OCI-LY7 (cell line): ENCODE results near the gene DISC1. TPM values are rescaled to one million over a fixed set of nuclear protein-coding genes. Genes with fewer than 3 reads are reported as not detected.
"Not testable (repeated sequence)": the region's sequence is repeated elsewhere in the genome, so short reads cannot be mapped to it uniquely, and the experiment has no call there.

Source experiments
- BruUV-seq: library from RNA; stranded (reverse); fragments of 400-500 nt; replicated peaks from 2 replicates; lab custom pipeline; 2021; lab: Mats Ljungman, UMichigan
- CTCF ChIA-PET: fragments of 300-600 bp; sonication (Branson Sonifier 250); formaldehyde crosslinking; loops from one replicate; lab custom pipeline; 2022; ENCODE audit warnings: antibody characterized with exemption; ENCODE audit not compliant: unreplicated experiment; lab: Charles Lee
- POLR2A ChIA-PET: fragments of 300-600 bp; sonication (Branson Sonifier 250); formaldehyde crosslinking; loops from one replicate; lab custom pipeline; 2022; ENCODE audit warnings: antibody characterized with exemption; lab: Charles Lee
- DNase-seq: peaks from one replicate; pipeline ENCODE4 v3.0.0-alpha.2; 2015; ENCODE audit warnings: low spot score
- H2AFZ ChIP-seq: fragments of 200-600 bp; sonication (generic), shearing (Covaris generic); 2 replicates; pipeline ENCODE4 v1.6.1; 2014; ENCODE audit warnings: mild to moderate bottlenecking, antibody characterized with exemption, low read length, moderate library complexity
- H3K27ac ChIP-seq: fragments of 200-600 bp; sonication (generic); 2 replicates; pipeline ENCODE4 v1.5.1; 2014; ENCODE audit warnings: mixed run types, low read depth, mild to moderate bottlenecking, moderate library complexity, low read length, inconsistent platforms; ENCODE audit not compliant: poor library complexity, severe bottlenecking
- H3K36me3 ChIP-seq: fragments of 200-600 bp; sonication (generic); 2 replicates; pipeline ENCODE4 v1.6.1; 2014; ENCODE audit warnings: mild to moderate bottlenecking, antibody characterized with exemption, low read length, moderate library complexity, mixed read lengths; ENCODE audit not compliant: insufficient read depth
- H3K4me1 ChIP-seq: fragments of 200-600 bp; sonication (generic); 2 replicates; pipeline ENCODE4 v1.5.1; 2014; ENCODE audit warnings: mild to moderate bottlenecking, low read length; ENCODE audit not compliant: insufficient read depth, poor library complexity, severe bottlenecking
- H3K4me2 ChIP-seq: fragments of 200-600 bp; sonication (generic); 2 replicates; pipeline ENCODE4 v1.6.1; 2014; ENCODE audit warnings: mild to moderate bottlenecking, low read length
- H3K4me3 ChIP-seq: fragments of 200-600 bp; sonication (generic); 2 replicates; pipeline ENCODE4 v1.5.1; 2014; ENCODE audit warnings: mild to moderate bottlenecking, low read depth, low read length; ENCODE audit not compliant: poor library complexity, severe bottlenecking
- H3K79me2 ChIP-seq: fragments of 200-600 bp; sonication (generic); 2 replicates; pipeline ENCODE4 v1.6.1; 2016; ENCODE audit warnings: low read depth, mild to moderate bottlenecking, low read length, moderate library complexity, mixed read lengths; ENCODE audit not compliant: insufficient read depth
- H3K9me2 ChIP-seq: fragments of 200-600 bp; sonication (generic); 2 replicates; pipeline ENCODE4 v1.6.1; 2016; ENCODE audit warnings: mild to moderate bottlenecking, low read length, mixed read lengths; ENCODE audit not compliant: insufficient read depth
- H3K9me3 ChIP-seq: fragments of 200-600 bp; sonication (generic); 2 replicates; pipeline ENCODE4 v1.6.1; 2014; ENCODE audit warnings: mild to moderate bottlenecking, mixed run types, low read length, mixed read lengths
- H4K20me1 ChIP-seq: fragments of 200-600 bp; sonication (generic); 2 replicates; pipeline ENCODE4 v1.6.1; 2014; ENCODE audit warnings: mild to moderate bottlenecking, antibody characterized with exemption, low read length, moderate library complexity, mixed read lengths; ENCODE audit not compliant: insufficient read depth
- CTCF ChIP-seq: fragments of 200-600 bp; sonication (generic); conservative IDR thresholded peaks from 2 replicates; pipeline ENCODE4 v1.5.1; 2014; ENCODE audit warnings: mild to moderate bottlenecking, antibody characterized with exemption, low read length, moderate library complexity, mixed read lengths
- EZH2phosphoT487 ChIP-seq: fragments of 200-600 bp; sonication (generic); IDR thresholded peaks from 2 replicates; pipeline ENCODE4 v1.6.1; 2018; ENCODE audit warnings: low read depth, borderline replicate concordance, mild to moderate bottlenecking, mixed run types, antibody characterized with exemption, low read length, moderate library complexity, mixed read lengths
- intact Hi-C: fragments of 100-400 bp; cut with micrococcal nuclease; formaldehyde crosslinking; loops from one replicate; pipeline ENCODE4 v1.10.0; 2022; ENCODE audit not compliant: unreplicated experiment
- total RNA-seq, 2 experiments: library from RNA; depleted of rRNA in 1 of 2; stranded (reverse); fragments of >200 nt in 1 of 2; shearing (Covaris generic) in 1 of 2; gene quantifications; 2 replicates each; pipeline ENCODE4 v1.2.3, GENCODE V29; 2014 to 2022

Gene DISC1
- total RNA-seq, 2 experiments from 2014 or later: 0.91 TPM; not detected in 1

DNA sequence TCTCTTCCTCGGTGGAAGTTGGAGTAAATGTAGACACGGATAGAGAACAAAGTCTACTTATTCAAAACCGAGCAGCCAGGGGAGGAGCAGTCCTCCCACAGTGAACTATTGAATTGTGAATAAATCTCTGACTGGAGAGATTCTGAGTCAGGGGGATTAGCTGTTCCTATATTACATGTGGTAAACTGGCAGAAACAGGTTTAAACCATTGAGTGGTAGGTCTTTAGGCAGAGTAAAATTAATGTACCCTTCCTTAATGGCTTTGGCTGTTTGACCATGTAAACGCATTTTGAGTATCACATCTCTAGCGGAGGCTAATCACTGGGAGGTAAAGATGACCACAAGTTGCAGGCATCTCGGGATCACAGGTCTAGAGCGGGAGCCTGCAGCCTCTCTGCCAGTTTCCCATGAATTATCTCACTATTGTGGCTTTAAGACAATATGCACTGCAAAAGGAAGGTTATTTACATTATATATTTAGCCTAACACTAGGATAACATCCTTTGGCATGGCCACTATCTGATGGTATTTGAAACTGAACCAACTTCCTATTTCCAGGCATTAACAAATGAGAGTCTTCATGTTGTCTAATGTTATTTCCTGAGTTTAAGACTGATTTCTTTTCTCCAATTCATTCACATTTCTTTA lies 7.9 kb upstream of the DISC1 start:
- Histone ChIP-seq H3K27ac (no peak overlapping the region), H3K36me3 (no peaks in the 10 kb centered on the region; the same call in 1 of the 2 replicates), H3K4me3 (no peak overlapping the region), H3K9me2 (no peaks in the 10 kb centered on the region), H3K4me2 (no peak overlapping the region), H3K79me2 (no peaks in the 10 kb centered on the region), H2AFZ (no peak overlapping the region), H4K20me1 (no peaks in the 10 kb centered on the region), H3K9me3 (0 out of 2 replicates have a peak, but pooled peaks cover 6% of the 10 kb centered on the region), H3K4me1 (no peaks in the 10 kb centered on the region)
- ChIA-PET POLR2A (interaction anchor here (0.5 kb wide), 1 partner anchor 957 kb away, joined by 4 read pairs; no protein-coding TSS in a partner anchor), CTCF (no interaction called here)
- DNase-seq: no peak
- BruUV-seq: no TSS peak
- intact Hi-C loops: no loop called here
- TF ChIP-seq EZH2phosphoT487 (no peak), CTCF (no peak)

- Histone ChIP-seq H3K9me3 (0 out of 2 replicates have a peak, but pooled peaks cover 6% of the 10 kb centered on the region), H4K20me1 (no peaks in the 10 kb centered on the region), H2AFZ (no peak overlapping the region), H3K4me2 (no peak overlapping the region), H3K36me3 (no peaks in the 10 kb centered on the region), H3K4me1 (no peaks in the 10 kb centered on the region), H3K79me2 (no peaks in the 10 kb centered on the region), H3K4me3 (no peak overlapping the region), H3K27ac (no peak overlapping the region), H3K9me2 (no peaks in the 10 kb centered on the region)
- ChIA-PET CTCF (no interaction called here), POLR2A (no interaction called here)
- no peak for DNase-seq
- intact Hi-C loops: no loop called here
- BruUV-seq: no TSS peak
- TF ChIP-seq EZH2phosphoT487 (no peak), CTCF (no peak)
These were observed 7.3 kb upstream of the DISC1 start for GRCh38 chr1:231619257-231619634.

GRCh38 chr1:231625042-231625441 lies 1.5 kb upstream of the DISC1 start:
- intact Hi-C loops, H3K79me2 ChIP-seq, H4K20me1 ChIP-seq, H3K9me3 ChIP-seq, CTCF ChIA-PET, H3K9me2 ChIP-seq, H3K4me3 ChIP-seq, DNase-seq, H2AFZ ChIP-seq, BruUV-seq, H3K27ac ChIP-seq, H3K36me3 ChIP-seq, H3K4me1 ChIP-seq, H3K4me2 ChIP-seq: not testable (repeated sequence)
- POLR2A ChIA-PET: interaction anchor here (1.3 kb wide), 1 partner anchor 19 kb away, joined by 4 read pairs; no protein-coding TSS in a partner anchor
